GM18907 (cell line): ENCODE data around the gene MUC5B.
"Not testable (repeated sequence)": the region's sequence is repeated elsewhere in the genome, so short reads cannot be mapped to it uniquely, and the experiment has no call there.

Source experiments
- ATAC-seq: cut with Tn5 transposase; IDR thresholded peaks from one replicate; pipeline ENCODE4 v1.9.1; 2021; ENCODE audit warnings: mild to moderate bottlenecking, moderate library complexity; ENCODE audit not compliant: unreplicated experiment

MUC5B gene, protein sequence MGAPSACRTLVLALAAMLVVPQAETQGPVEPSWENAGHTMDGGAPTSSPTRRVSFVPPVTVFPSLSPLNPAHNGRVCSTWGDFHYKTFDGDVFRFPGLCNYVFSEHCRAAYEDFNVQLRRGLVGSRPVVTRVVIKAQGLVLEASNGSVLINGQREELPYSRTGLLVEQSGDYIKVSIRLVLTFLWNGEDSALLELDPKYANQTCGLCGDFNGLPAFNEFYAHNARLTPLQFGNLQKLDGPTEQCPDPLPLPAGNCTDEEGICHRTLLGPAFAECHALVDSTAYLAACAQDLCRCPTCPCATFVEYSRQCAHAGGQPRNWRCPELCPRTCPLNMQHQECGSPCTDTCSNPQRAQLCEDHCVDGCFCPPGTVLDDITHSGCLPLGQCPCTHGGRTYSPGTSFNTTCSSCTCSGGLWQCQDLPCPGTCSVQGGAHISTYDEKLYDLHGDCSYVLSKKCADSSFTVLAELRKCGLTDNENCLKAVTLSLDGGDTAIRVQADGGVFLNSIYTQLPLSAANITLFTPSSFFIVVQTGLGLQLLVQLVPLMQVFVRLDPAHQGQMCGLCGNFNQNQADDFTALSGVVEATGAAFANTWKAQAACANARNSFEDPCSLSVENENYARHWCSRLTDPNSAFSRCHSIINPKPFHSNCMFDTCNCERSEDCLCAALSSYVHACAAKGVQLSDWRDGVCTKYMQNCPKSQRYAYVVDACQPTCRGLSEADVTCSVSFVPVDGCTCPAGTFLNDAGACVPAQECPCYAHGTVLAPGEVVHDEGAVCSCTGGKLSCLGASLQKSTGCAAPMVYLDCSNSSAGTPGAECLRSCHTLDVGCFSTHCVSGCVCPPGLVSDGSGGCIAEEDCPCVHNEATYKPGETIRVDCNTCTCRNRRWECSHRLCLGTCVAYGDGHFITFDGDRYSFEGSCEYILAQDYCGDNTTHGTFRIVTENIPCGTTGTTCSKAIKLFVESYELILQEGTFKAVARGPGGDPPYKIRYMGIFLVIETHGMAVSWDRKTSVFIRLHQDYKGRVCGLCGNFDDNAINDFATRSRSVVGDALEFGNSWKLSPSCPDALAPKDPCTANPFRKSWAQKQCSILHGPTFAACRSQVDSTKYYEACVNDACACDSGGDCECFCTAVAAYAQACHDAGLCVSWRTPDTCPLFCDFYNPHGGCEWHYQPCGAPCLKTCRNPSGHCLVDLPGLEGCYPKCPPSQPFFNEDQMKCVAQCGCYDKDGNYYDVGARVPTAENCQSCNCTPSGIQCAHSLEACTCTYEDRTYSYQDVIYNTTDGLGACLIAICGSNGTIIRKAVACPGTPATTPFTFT (N-terminal part only)

GRCh38 chr11:1222491-1223345 lies at the start of gene MUC5B:
TSS of gene MUC5B (plus strand) at chr11:1223066. CDS start at chr11:1223124, 58 bp downstream.
- no peak for ATAC-seq

DNA sequence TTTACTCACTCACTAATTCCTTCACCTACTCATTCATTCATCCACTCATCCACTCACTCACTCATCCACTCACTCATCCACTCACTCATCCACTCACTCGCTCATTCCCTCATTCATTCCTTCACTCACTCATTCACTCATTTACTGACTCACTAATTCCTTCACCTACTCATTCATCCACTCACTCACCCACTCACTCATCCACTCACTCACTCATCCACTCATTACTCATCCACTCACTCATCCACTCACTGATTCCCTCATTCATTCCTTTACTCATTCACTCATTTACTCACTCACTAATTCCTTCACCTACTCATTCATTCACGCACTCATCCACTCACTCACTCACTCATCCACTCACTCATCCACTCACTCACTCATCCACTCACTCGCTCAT lies 49.5 kb upstream of the MUC5B start:
- not testable (repeated sequence) for ATAC-seq

DNA sequence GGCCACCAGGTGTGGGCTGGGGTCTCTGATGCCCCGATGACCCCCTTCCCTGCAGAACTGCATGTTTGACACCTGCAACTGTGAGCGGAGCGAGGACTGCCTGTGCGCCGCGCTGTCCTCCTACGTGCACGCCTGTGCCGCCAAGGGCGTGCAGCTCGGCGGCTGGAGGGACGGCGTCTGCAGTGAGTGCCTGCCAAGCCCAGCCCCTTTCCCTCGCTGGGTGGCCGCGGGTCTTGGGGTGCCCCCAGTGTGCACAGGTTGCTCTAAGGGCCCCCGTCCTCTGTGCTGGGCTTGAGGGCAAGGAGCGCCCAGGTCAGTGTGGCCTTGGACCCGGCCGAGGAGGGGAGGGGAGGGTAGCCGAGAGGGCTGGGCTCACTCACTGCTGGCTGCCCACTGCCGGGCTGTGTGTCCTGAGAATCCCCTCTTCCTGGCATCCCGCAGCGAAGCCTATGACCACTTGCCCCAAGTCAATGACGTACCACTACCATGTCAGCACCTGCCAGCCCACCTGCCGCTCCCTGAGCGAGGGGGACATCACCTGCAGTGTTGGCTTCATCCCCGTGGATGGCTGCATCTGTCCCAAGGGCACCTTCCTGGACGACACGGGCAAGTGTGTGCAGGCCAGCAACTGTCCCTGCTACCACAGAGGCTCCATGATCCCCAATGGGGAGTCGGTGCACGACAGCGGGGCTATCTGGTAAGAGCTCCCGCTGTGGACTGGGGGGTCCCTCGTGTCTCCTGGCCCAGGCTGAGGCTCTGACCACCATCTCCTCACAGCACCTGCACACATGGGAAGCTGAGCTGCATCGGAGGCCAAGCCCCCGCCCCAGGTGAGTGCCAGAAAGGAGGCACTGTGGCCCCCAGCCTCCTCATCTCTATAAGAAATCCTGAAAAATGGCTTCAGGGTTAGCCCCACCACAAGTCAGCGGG lies 48.2 kb upstream of the MUC5B start:
- ATAC-seq: no peak

DNA sequence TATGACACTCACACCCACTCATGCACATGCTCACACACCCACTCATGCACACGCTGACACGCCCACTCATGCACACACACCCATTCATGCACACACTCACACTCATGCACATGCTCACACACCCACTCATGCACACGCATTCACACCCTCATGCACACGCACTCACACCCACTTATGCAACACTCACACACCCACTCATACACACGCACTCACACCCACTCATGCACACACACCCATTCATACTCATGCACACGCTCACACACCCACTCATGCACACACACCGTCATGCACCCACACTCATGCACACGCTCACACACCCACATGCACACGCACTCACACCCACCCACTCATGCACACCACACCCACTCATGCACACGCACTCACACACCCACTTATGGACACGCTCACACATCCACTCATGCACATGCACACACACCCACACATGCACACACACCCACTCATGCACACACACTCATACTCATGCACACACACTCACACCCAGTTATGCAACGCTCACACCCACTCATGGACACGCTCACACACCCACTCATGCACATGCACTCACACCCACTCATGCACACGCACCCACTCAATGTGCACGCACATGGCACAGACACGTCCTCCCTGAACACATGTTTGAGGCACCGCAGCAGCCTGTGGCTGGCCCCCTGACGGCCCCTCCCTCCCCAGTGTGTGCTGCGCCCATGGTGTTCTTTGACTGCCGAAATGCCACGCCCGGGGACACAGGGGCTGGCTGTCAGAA lies 47.2 kb upstream of the MUC5B start:
- ATAC-seq: no peak

DNA sequence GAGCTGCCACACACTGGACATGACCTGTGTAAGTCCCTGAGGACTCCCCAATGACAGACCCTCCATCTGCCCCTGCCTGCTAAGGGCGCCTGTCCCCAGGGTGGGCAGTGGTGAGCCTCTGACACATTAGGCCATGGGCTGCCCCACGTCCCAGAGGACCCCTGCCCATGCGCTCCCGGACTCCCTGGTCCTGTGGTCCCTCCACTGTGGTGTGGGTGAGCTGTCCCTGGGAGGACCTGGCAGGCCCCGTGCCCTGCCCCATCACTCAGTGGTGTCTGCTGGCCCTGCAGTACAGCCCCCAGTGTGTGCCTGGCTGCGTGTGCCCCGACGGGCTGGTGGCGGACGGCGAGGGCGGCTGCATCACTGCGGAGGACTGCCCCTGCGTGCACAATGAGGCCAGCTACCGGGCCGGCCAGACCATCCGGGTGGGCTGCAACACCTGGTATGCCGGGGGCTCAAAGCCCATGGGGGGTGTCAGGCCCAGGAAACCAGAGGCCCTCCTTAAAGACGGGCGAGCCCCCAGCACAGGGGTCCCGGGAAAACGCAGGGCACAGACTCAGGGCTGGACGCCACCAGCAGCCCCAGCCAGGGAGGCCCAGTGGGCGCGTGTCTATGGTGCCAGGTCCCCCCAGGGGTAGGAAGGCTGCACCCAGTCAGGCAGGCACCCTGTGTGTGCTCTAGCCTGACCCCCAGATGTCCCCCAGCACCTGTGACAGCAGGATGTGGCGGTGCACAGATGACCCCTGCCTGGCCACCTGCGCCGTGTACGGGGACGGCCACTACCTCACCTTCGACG lies 46.4 kb upstream of the MUC5B start:
- ATAC-seq: no peak

- ATAC-seq: no peak
Observed at GRCh38 chr11:1177020-1177770, 45.7 kb upstream of the MUC5B start.

GRCh38 chr11:1177771-1178090 lies 45.1 kb upstream of the MUC5B start:
- ATAC-seq: no peak

DNA sequence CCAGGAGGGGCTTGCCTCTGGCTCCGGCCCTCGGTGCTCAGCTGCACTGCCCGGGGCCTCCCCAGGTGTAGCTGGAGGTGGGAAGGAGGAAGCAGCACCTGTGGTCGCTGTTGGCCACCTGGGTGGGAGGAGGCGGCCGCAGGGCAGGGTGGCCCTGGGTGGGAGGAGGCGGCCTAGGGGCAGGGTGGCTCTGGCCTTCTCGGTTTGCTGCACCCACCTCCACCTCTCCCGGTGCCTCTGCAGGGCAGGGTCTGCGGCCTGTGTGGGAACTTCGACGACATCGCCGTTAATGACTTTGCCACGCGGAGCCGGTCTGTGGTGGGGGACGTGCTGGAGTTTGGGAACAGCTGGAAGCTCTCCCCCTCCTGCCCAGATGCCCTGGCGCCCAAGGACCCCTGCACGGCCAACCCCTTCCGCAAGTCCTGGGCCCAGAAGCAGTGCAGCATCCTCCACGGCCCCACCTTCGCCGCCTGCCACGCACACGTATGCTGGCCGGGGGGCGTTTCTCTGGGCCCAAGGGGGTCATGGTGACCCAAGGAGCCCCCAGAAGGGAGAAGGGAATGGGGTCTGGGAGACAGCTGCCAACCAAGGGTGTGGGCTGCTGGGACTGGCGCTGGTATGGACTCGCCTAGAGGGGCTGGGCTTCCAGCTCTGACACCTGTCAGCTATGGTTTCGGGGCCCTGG lies 44.5 kb upstream of the MUC5B start:
- ATAC-seq: no peak

GRCh38 chr11:1178906-1179305 lies 44.0 kb upstream of the MUC5B start:
- no peak for ATAC-seq

DNA sequence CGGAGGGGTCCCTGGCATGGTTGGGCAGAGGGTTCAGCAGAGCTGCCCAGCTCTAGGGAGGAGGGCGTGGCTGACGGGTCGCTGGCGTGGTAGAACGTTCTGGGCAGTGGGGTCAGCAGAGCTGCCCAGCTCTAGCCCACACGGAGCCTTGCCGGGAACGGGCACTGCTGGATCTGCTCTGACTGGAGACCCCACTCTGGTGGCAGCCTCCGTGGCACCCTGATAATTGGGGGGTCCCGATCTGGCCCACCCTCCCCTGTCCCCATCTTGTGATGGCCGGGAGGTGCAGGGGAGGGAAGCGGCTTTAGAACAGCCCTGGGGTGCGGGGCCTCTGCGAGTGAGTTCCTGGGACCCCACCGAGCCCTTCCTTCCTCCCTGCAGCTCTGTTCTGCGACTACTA lies 43.2 kb upstream of the MUC5B start:
- no peak for ATAC-seq

GRCh38 chr11:1180171-1180570 lies 42.7 kb upstream of the MUC5B start:
- ATAC-seq: no peak

DNA sequence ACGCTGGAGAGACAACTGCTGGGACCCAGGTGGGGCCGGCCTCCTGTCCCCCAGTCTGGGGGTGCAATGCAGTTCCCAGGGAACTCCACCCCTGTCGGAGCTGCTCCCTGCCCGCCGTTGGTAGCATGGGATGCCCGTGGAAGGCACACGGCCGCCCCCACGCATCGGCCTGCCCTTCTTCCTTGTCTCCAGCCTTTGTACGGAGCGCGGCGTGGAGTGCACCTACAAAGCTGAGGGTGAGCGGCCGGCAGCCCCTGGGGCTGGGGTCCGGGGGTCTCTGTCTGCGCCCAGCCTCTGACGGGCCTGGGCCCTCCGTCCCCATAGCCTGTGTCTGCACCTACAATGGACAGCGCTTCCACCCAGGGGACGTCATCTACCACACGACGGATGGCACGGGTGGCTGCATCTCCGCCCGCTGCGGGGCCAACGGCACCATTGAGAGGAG lies 41.9 kb upstream of the MUC5B start:
- no peak for ATAC-seq

DNA sequence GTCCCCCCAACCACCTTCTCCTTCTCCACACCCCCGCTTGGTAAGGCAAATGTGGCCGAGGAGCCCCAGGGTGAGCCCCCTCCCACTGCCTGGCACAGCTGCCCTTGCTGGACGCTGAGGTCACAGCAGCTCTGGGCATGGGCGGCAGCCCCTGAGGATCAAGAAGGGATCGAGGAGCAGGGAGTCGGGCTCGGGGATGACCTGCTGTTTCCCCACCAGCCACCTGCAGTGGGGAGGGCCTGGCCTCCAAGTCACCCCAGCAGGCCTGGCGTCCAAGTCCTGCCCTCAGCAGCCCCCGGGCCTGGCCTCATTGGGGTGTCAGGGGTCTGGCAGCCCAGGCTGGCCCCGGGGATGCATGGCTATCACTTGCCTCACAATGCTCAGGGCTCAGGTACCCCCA lies 41.4 kb upstream of the MUC5B start:
- ATAC-seq: no peak

DNA sequence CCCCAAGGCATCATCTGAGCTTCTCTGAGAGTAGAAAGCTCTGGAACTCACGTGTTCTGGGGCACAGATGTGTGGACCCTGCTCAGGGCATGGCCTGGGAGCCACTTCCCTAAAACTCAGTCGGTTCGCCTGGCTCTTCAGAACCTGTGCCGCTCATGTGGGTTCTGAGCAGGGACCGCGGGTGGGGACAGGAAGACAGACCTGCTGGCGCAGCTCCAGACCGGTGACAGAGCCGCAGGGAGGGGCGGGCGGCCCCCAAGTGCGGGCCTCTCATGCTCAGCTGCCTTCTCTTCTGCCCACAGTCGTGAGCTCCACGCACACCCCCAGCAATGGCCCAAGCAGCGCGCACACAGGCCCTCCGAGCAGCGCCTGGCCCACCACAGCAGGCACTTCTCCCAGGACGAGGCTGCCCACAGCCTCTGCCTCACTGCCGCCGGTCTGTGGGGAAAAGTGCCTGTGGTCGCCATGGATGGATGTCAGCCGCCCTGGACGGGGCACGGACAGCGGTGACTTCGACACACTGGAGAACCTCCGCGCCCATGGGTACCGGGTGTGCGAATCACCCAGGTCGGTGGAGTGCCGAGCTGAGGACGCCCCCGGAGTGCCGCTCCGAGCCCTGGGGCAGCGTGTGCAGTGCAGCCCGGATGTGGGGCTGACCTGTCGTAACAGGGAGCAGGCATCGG lies 40.9 kb upstream of the MUC5B start:
- ATAC-seq: no peak

DNA sequence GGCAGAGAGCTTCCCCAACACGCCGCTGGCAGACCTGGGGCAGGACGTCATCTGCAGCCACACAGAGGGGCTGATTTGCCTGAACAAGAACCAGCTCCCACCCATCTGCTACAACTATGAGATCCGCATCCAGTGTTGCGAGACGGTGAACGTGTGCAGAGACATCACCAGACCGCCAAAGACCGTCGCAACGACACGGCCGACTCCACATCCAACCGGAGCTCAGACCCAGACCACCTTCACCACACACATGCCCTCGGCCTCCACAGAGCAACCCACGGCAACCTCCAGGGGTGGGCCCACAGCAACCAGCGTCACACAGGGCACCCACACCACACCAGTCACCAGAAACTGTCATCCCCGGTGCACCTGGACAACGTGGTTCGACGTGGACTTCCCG lies 38.7 kb upstream of the MUC5B start:
- ATAC-seq: not testable (repeated sequence)
